Tibial artery (tissue), 4 donors: ENCODE results near the gene AP5S1.

Source experiments
- DNase-seq, 2 donors: peaks; one replicate each; pipeline ENCODE4 v3.0.0-alpha.2; 2019
- H3K27ac ChIP-seq, 2 donors: fragments of 200-600 bp; sonication (generic) in 1 of 2; 1 replicate in 1 of 2; 2 replicates in 1 of 2; pipeline ENCODE4 v1.5.1; 2018 to 2019; ENCODE audit warnings: mild to moderate bottlenecking in 1 of 2
- H3K27me3 ChIP-seq, 2 donors: fragments of 200-600 bp; sonication (generic) in 1 of 2; one replicate each; pipeline versions ENCODE4 v1.5.1 to v1.6.0; 2016 to 2019
- H3K36me3 ChIP-seq, 3 donors: fragments of 200-600 bp; sonication (generic) in 2 of 3; one replicate each; pipeline ENCODE4 v1.5.1; 2016 to 2019; ENCODE audit warnings: mild to moderate bottlenecking in 2 of 3
- H3K4me1 ChIP-seq, 4 donors: fragments of 200-600 bp; sonication (generic) in 2 of 4; 1 replicate in 3 of 4; 2 replicates in 1 of 4; pipeline ENCODE4 v1.5.1; 2016 to 2019
- H3K4me3 ChIP-seq, 2 donors: fragments of 200-600 bp; sonication (generic) in 1 of 2; 1 replicate in 1 of 2; 2 replicates in 1 of 2; pipeline ENCODE4 v1.5.1; 2018 to 2019; ENCODE audit warnings: mild to moderate bottlenecking in 2 of 2
- H3K9me3 ChIP-seq, 3 donors: fragments of 200-600 bp; sonication (generic) in 1 of 3; one replicate each; pipeline ENCODE4 v1.5.1; 2016 to 2019
- intact Hi-C: fragments of 100-400 bp; cut with DNase I; formaldehyde crosslinking; loops from one replicate; pipeline ENCODE4 v1.15.0; 2023; ENCODE audit warnings: low total_unique reads
- TF ChIP-seq, protein P1 (sequence below), 2 experiments: fragments of 200-600 bp in 1 of 2; fragments of 450-650 bp in 1 of 2; IDR thresholded peaks; one replicate each; pipeline ENCODE4 v1.5.1; 2017 to 2019; ENCODE audit warnings: antibody characterized with exemption in 2 of 2, mild to moderate bottlenecking in 1 of 2, moderate library complexity in 1 of 2

AP5S1 gene

DNA sequence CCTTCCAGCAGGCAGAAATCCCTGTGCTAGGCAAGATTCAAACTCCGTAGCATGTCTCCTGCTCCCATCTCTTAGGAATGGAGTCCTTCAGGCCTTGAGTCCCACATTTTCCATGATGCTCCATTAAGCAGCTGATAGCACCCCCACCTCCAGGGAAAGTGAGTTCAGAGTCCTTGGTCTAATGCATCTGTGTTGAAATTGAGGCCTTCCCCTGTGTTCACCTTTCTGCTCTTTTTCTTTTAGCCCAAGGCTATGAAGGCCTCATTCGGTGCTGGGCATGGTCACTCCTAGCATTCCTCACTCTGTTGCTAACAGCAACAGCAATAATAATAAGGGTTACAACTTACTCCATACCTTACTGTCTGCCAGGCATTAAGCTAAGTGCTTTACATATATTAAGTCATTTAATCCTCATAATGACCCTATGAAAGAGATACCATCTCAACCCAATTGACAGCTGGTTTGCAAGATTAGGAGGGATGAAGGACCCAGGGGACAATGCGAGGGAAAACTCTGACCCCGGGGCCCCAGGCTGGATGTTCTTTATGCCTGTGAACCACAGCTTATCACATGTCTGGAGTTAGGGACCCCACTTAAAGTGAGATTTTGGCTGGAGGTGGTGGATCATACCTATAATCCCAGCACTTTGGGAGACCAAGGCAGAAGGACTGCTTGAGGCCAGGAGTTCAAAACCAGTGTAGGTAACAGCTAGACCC, 51.4 kb downstream of the AP5S1 start:
- Histone ChIP-seq H3K4me3 (no peak overlapping the region), H3K27ac (no peak overlapping the region), H3K27me3 (no peaks in the 10 kb centered on the region), H3K36me3 (peaks cover 18 to 67% (median 19%) of the 10 kb centered on the region in 3 donors), H3K9me3 (no peaks in the 10 kb centered on the region), H3K4me1 (peaks cover 0 to 9% (median 0%) of the 10 kb centered on the region in 4 donors)
- TF ChIP-seq, protein P1, sequence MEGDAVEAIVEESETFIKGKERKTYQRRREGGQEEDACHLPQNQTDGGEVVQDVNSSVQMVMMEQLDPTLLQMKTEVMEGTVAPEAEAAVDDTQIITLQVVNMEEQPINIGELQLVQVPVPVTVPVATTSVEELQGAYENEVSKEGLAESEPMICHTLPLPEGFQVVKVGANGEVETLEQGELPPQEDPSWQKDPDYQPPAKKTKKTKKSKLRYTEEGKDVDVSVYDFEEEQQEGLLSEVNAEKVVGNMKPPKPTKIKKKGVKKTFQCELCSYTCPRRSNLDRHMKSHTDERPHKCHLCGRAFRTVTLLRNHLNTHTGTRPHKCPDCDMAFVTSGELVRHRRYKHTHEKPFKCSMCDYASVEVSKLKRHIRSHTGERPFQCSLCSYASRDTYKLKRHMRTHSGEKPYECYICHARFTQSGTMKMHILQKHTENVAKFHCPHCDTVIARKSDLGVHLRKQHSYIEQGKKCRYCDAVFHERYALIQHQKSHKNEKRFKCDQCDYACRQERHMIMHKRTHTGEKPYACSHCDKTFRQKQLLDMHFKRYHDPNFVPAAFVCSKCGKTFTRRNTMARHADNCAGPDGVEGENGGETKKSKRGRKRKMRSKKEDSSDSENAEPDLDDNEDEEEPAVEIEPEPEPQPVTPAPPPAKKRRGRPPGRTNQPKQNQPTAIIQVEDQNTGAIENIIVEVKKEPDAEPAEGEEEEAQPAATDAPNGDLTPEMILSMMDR (IDR thresholded peaks at IDR 0.05) = no peak
- no peak for DNase-seq
- intact Hi-C loops = no loop called here

GRCh38 chr20:3873507-3873906, 53.2 kb downstream of the AP5S1 start:
- intact Hi-C loops = no loop called here
- Histone ChIP-seq H3K9me3 (no peaks in the 10 kb centered on the region), H3K36me3 (peaks cover 10 to 49% (median 18%) of the 10 kb centered on the region in 3 donors), H3K27ac (no peak overlapping the region), H3K4me1 (peaks cover 0 to 9% (median 0%) of the 10 kb centered on the region in 4 donors), H3K27me3 (no peaks in the 10 kb centered on the region), H3K4me3 (no peak overlapping the region)
- TF ChIP-seq, protein P1 (IDR thresholded peaks at IDR 0.05) = no peak
- DNase-seq = no peak

- Histone ChIP-seq H3K27me3 (no peaks in the 10 kb centered on the region), H3K4me3 (no peak overlapping the region), H3K36me3 (peaks cover 10 to 43% (median 18%) of the 10 kb centered on the region in 3 donors), H3K27ac (no peak overlapping the region), H3K4me1 (peaks cover 0 to 9% (median 0%) of the 10 kb centered on the region in 4 donors), H3K9me3 (no peaks in the 10 kb centered on the region)
- intact Hi-C loops = no loop called here
- TF ChIP-seq, protein P1 (IDR thresholded peaks at IDR 0.05) = no peak
- DNase-seq = no peak
Observed at GRCh38 chr20:3874194-3874844, 54.0 kb downstream of the AP5S1 start.

- no peak for DNase-seq
Observed at GRCh38 chr20:3875378-3875974, 55.1 kb downstream of the AP5S1 start.

DNA sequence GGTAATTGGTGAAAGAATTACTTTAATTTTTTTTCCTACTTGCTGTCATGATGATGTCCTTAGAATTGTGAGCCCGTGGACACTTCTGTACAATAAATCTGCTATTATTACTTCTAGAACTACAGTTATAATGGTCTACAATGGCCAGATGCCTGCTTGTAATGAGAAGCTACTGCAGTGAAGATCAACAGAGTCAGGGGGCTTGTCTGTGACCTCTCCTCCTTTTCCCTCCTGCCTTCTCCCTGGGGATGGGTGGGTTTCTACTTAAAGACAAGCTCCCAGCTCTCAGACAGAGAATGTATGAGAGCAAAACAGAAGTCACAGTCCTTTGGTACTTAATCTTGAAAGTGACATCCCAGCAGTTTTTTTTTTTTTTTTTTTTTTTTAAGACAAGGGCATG, 55.7 kb downstream of the AP5S1 start:
- Histone ChIP-seq H3K4me3 (no peak overlapping the region), H3K27ac (no peak overlapping the region), H3K36me3 (peaks cover 10 to 29% (median 18%) of the 10 kb centered on the region in 3 donors), H3K9me3 (no peaks in the 10 kb centered on the region), H3K27me3 (no peaks in the 10 kb centered on the region), H3K4me1 (peaks cover 0 to 9% (median 0%) of the 10 kb centered on the region in 4 donors)
- intact Hi-C loops = no loop called here
- no peak for DNase-seq
- TF ChIP-seq, protein P1 (IDR thresholded peaks at IDR 0.05) = no peak

More at GRCh38 chr20:3875378-3875974, 55.1 kb downstream of the AP5S1 start:
- H3K4me3 ChIP-seq = no peak overlapping the region
- H3K9me3 ChIP-seq = no peaks in the 10 kb centered on the region
- H3K4me1 ChIP-seq = peaks cover 0 to 9% (median 0%) of the 10 kb centered on the region in 4 donors
- TF ChIP-seq, protein P1 (IDR thresholded peaks at IDR 0.05) = no peak
- H3K27ac ChIP-seq = no peak overlapping the region
- H3K27me3 ChIP-seq = no peaks in the 10 kb centered on the region
- intact Hi-C loops = no loop called here
- H3K36me3 ChIP-seq = peaks cover 10 to 33% (median 18%) of the 10 kb centered on the region in 3 donors
